Muscle of leg (tissue), 11 donors: ENCODE results near the gene SMG7. TPM values are rescaled to one million over a fixed set of nuclear protein-coding genes. Genes with fewer than 3 reads are reported as not detected.

Experiments
- DNase-seq: peaks from one replicate; pipeline ENCODE4 v3.0.0; 2013
- H3K27ac ChIP-seq: one replicate; pipeline ENCODE4 v1.5.1; 2013; ENCODE audit warnings: mild to moderate bottlenecking, low read length, control low read depth
- H3K27me3 ChIP-seq: one replicate; pipeline ENCODE4 v1.6.1; 2013; ENCODE audit warnings: low read length; ENCODE audit not compliant: control insufficient read depth, insufficient read depth
- H3K36me3 ChIP-seq: one replicate; pipeline ENCODE4 v1.6.1; 2013; ENCODE audit warnings: low read length; ENCODE audit not compliant: control insufficient read depth, insufficient read depth
- H3K4me1 ChIP-seq: one replicate; pipeline ENCODE4 v1.6.1; 2013; ENCODE audit warnings: low read length; ENCODE audit not compliant: control insufficient read depth, insufficient read depth
- H3K4me3 ChIP-seq: one replicate; pipeline ENCODE4 v1.5.1; 2013; ENCODE audit warnings: low read length, control low read depth
- H3K9me3 ChIP-seq: replicated peaks from 2 replicates; pipeline ENCODE4 v1.6.1; 2013; ENCODE audit warnings: low read depth, low read length; ENCODE audit not compliant: control insufficient read depth
- WGBS: methylation state at CpG from one replicate; pipeline ENCODE4 v1.1.5; 2013; ENCODE audit warnings: missing lambda C conversion rate; ENCODE audit not compliant: insufficient coverage; 5-methylcytosine and 5-hydroxymethylcytosine counted together
- polyA plus RNA-seq, 8 donors: library from polyadenylated mRNA; unstranded; fragments of 120-200 nt; gene quantifications; one replicate each; pipeline versions ENCODE4 v1.2.1 to v1.2.3, GENCODE V29; 2013; ENCODE audit warnings: inconsistent platforms in 1 of 8, low replicate concordance in 1 of 8; ENCODE audit not compliant: insufficient read length in 8 of 8, insufficient read depth in 1 of 8
- total RNA-seq: library from RNA; stranded (reverse); fragments of 120-200 nt; gene quantifications from one replicate; pipeline ENCODE4 v1.2.4, GENCODE V29; 2013

Gene SMG7
- total and polyA plus RNA-seq, 9 donors: 14.7 to 37.6 (median 31.3) TPM

DNA sequence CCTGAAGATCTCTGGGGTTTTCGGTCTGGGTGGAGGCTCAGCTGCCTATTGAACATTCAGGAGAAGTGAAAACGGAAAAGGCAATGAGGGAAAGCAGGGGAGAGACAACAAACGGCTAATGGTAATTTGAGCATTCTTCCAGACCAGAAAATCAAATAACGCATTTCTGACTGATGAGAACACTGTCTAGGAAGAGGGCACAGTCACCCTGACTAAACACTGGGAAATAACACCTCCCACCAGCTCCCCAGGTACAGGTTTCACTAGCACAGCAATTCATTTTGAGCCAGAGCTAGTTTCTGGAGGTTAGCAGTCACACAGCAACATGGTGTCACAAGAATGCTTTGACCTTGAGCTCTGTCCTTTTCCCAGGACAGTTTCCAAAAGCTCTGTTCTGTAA lies 96.8 kb downstream of the SMG7 start:
- H3K9me3 ChIP-seq: no peaks in the 10 kb centered on the region
- H3K4me1 ChIP-seq: peaks cover 9% of the 10 kb centered on the region
- no peak for DNase-seq
- H3K27me3 ChIP-seq: no peaks in the 10 kb centered on the region
- no peak overlapping the region for H3K27ac ChIP-seq
- WGBS: 61% methylated on average over 4 of the region's 4 CpGs
- no peaks in the 10 kb centered on the region for H3K36me3 ChIP-seq
- H3K4me3 ChIP-seq: no peak overlapping the region

GRCh38 chr1:183569801-183570200 lies 97.5 kb downstream of the SMG7 start:
- Histone ChIP-seq H3K4me3 (no peak overlapping the region), H3K9me3 (no peaks in the 10 kb centered on the region), H3K36me3 (no peaks in the 10 kb centered on the region), H3K4me1 (peaks cover 9% of the 10 kb centered on the region), H3K27ac (no peak overlapping the region), H3K27me3 (no peaks in the 10 kb centered on the region)
- 84% methylated on average over 3 of the region's 3 CpGs for WGBS
- DNase-seq: no peak

DNA sequence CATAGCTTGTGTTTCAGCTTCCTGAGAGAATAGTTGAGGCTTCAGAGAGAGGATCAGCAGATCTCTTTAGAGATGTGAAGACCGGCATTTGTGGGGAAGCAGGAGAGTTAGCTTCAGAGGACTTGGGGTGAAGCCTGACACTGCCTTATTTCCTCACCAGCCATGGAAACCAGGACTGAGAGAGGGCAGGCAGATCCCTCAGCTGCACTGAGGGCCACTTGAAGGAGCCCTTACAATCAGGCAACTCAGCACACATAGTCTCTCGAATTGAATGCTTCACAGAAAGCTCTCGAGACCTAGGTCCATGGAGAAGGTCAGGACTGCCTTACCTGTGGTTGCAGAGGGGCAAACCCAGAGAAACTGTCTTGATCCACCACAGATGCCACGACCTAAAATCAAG lies 98.2 kb downstream of the SMG7 start:
- H3K27me3 ChIP-seq: no peaks in the 10 kb centered on the region
- H3K4me1 ChIP-seq: peaks cover 11% of the 10 kb centered on the region
- no peak for DNase-seq
- no peaks in the 10 kb centered on the region for H3K9me3 ChIP-seq
- 84% methylated on average over 3 of the region's 4 CpGs for WGBS
- H3K27ac ChIP-seq: no peak overlapping the region
- H3K4me3 ChIP-seq: no peak overlapping the region
- no peaks in the 10 kb centered on the region for H3K36me3 ChIP-seq

DNA sequence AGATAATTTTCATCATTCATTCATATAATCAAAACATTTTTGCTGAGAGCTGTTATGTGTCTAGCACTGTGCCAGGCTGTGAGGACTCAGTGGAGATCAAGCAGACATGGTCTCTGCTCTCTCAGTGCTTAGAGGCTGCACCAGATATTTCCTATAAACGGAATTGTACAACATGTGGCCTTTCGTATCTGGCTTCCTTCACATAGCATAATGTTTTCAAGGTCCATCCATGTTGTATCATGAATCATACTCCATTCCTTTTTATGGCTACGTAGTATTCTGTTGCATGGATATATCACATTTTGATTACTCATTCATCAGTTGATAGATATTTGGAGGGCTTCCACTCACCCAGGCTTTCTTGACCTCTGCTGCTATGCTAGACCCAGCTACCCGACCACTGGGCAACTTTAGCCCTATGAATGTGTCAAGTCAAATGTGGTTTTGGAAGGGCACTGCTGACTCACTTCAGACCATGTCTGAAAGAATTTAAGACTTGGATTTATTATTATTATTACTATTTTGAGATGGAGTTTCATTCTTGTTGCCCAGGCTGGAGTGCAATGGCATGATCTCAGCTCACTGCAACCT lies 99.5 kb downstream of the SMG7 start:
- H3K36me3 ChIP-seq: no peaks in the 10 kb centered on the region
- WGBS: 80% methylated on average over 1 of the region's 4 CpGs
- H3K4me1 ChIP-seq: peaks cover 22% of the 10 kb centered on the region
- no peak overlapping the region for H3K4me3 ChIP-seq
- DNase-seq: no peak
- H3K27me3 ChIP-seq: no peaks in the 10 kb centered on the region
- no peak overlapping the region for H3K27ac ChIP-seq
- no peaks in the 10 kb centered on the region for H3K9me3 ChIP-seq

- peaks cover 18% of the 10 kb centered on the region for H3K4me1 ChIP-seq
- DNase-seq: no peak
- H3K4me3 ChIP-seq: no peak overlapping the region
- no peaks in the 10 kb centered on the region for H3K27me3 ChIP-seq
- H3K27ac ChIP-seq: no peak overlapping the region
- no peaks in the 10 kb centered on the region for H3K9me3 ChIP-seq
- no CpG with 5 or more reads among the region's 1 CpG for WGBS
- no peaks in the 10 kb centered on the region for H3K36me3 ChIP-seq
Observed at GRCh38 chr1:183572721-183573120, 100.4 kb downstream of the SMG7 start.

DNA sequence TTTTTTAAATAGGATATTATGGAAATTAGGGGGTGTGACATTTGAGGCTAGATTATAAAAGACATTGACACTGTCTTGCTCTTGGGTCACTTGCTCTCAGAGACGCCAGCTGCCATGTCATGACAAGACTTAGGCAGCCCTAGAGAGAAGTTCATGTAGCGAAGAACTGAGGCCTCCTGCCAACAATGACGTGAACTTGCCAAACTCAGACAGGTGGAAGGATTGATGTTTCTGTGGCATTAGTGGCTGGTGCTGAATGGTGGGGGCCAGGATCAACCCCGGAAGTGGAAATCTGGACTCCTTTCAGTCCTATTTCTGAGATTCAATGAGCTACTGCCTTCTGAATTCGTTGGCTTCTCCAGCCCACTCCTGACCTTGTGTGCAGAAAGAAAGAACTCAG lies 103.3 kb downstream of the SMG7 start:
- Histone ChIP-seq H3K4me1 (peaks cover 19% of the 10 kb centered on the region), H3K36me3 (no peaks in the 10 kb centered on the region), H3K27me3 (no peaks in the 10 kb centered on the region), H3K4me3 (no peak overlapping the region), H3K27ac (peak overlapping the region; percentile 64), H3K9me3 (no peaks in the 10 kb centered on the region)
- 63% methylated on average over 1 of the region's 5 CpGs for WGBS
- DNase-seq: peak; percentile 34

DNA sequence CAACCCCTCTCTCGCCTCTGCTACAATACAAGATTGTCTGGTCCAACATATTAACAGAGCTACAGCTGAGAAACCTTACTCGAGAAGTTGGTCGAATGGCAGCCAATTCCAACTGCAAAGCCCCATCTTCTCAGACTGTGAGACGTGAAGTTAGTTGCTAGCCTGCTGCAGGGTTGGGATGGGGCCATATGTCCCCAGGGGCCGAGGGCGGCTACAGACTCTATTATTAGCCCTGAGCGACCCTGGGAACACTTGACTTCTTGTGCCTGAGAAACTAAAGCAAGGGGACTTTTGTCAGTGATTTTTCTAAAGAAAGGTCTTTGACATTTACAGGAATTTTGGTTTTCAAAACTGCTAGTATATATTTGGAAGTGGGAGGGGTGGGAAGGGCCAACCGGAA lies 104.2 kb downstream of the SMG7 start:
- Histone ChIP-seq H3K27me3 (no peaks in the 10 kb centered on the region), H3K9me3 (no peaks in the 10 kb centered on the region), H3K4me1 (peaks cover 19% of the 10 kb centered on the region), H3K36me3 (no peaks in the 10 kb centered on the region), H3K4me3 (no peak overlapping the region), H3K27ac (peak overlapping the region; percentile 74)
- WGBS: 24% methylated on average over 4 of the region's 8 CpGs
- DNase-seq: peak; percentile 54

- DNase-seq: no peak
- Histone ChIP-seq H3K4me3 (no peak overlapping the region), H3K27ac (no peak overlapping the region), H3K4me1 (peaks cover 21% of the 10 kb centered on the region), H3K36me3 (no peaks in the 10 kb centered on the region), H3K27me3 (no peaks in the 10 kb centered on the region), H3K9me3 (no peaks in the 10 kb centered on the region)
- WGBS: 79% methylated on average over 4 of the region's 7 CpGs
Observed at GRCh38 chr1:183577897-183578465, 105.7 kb downstream of the SMG7 start.

GRCh38 chr1:183578856-183579255 lies 106.6 kb downstream of the SMG7 start:
- 75% methylated on average over 1 of the region's 2 CpGs for WGBS
- Histone ChIP-seq H3K4me3 (no peak overlapping the region), H3K9me3 (no peaks in the 10 kb centered on the region), H3K27me3 (no peaks in the 10 kb centered on the region), H3K4me1 (peaks cover 21% of the 10 kb centered on the region), H3K36me3 (no peaks in the 10 kb centered on the region), H3K27ac (no peak overlapping the region)
- no peak for DNase-seq

DNA sequence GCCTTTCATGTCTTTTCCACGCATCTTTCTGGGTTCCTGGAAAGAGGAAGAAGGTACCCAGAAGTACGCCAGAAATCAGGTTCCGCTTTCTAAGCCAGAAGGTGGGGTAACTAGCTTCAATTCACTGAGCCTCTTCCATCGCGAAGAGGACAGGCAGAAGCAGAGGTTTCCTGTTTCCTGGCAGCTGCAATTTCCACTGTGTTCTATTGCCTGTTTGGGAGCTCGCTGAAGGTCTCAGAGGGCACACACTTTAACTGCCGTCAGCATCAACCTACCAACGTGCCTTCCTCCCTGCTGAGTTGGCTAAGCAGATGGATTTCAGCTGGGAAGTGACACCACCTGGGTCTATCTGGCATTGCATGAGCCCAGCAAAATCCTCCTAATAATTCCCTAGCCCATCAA lies 108.0 kb downstream of the SMG7 start:
- H3K4me1 ChIP-seq: peaks cover 19% of the 10 kb centered on the region

More for the DNA sequence above, 108.0 kb downstream of the SMG7 start:
- Histone ChIP-seq H3K27me3 (no peaks in the 10 kb centered on the region), H3K27ac (no peak overlapping the region), H3K4me3 (no peak overlapping the region), H3K9me3 (no peaks in the 10 kb centered on the region), H3K36me3 (no peaks in the 10 kb centered on the region)
- DNase-seq: peak; percentile 85
- 8% methylated on average over 8 of the region's 8 CpGs for WGBS
